GM18858 (cell line): ENCODE results near the gene ATP5ME.
"Not testable (repeated sequence)": the region's sequence is repeated elsewhere in the genome, so short reads cannot be mapped to it uniquely, and the experiment has no call there.

Experiments used
- ATAC-seq: cut with Tn5 transposase; IDR thresholded peaks from one replicate; pipeline ENCODE4 v1.9.1; 2021; ENCODE audit not compliant: unreplicated experiment

ATP5ME gene

GRCh38 chr4:671769-672168 lies 2.3 kb downstream of the ATP5ME start:
- no peak for ATAC-seq

DNA sequence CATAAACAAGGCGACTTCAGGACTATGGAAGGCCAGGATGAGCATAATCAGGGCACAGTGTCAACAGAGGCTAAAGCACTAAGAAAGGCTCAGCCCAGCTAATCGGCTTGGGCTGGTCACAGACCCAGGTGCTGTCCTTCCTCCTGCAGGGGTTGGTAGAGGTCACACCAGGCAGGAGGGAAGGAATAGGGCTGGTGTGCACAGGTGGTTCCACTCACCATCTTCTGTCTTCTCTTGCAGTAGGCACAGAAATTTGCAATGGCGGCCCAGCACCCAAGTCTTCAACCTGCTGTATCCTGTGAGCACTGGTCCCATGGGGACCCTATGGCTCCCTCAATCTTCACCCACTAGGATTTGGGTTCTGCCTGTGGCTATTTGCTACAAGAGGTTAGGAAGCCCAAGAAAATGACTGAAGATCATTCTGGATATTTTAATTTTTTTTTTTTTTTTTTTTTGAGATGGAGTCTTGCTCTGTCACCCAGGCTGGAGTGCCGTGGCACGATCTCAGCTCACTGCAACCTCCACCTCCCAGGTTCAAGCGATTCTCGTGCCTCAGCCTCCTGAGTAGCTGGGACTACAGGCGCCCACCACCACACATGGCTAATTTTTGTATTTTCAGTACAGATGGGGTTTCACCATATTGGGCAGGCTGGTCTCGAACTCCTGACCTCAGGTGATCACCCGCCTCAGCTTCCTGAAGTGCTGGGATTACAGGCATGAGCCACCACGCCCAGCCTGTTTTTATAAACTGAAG lies 4.1 kb downstream of the ATP5ME start:
- not testable (repeated sequence) for ATAC-seq

- ATAC-seq: not testable (repeated sequence)
Measured at GRCh38 chr4:668219-668618, 5.9 kb downstream of the ATP5ME start.

- no peak for ATAC-seq
Measured at GRCh38 chr4:667545-667925, 6.5 kb downstream of the ATP5ME start.

GRCh38 chr4:666822-667544 lies 7.1 kb downstream of the ATP5ME start:
- ATAC-seq: no peak

- no peak for ATAC-seq
Measured at GRCh38 chr4:666436-666810, 7.7 kb downstream of the ATP5ME start.

DNA sequence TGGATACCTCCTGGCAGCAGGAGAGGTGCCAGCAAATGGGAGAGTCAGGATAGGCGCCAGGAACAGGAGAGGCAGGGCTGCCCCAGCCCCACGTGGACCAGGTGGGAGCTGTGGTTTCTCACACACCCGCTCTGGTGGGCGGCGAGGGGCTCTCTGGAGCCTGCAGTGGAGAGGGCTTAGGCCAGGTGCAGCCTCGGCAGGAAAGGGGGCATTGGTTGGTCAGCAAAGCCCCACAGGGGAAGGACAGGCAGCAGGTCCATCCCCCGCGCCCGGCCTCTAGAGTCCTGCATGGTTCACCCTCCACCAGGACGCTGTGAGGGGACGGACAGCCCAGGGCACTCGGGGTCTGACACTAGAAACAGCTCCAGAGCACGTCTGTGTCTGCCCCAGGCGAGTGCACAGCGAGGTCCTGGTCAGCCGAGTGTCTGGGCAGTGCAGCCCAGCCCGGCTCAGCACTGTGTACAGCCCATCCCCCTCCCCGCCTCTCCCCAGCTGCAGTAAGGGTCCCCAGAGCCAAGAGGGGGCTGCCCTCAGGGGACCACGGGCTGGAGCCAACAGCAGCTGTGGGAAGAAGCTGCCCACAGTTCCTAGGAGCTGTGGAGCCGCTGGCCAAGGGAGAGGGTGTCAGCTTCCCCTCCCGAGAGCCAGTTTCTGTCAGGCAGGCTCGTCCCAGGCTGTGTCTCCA lies 8.2 kb downstream of the ATP5ME start:
- ATAC-seq: no peak

DNA sequence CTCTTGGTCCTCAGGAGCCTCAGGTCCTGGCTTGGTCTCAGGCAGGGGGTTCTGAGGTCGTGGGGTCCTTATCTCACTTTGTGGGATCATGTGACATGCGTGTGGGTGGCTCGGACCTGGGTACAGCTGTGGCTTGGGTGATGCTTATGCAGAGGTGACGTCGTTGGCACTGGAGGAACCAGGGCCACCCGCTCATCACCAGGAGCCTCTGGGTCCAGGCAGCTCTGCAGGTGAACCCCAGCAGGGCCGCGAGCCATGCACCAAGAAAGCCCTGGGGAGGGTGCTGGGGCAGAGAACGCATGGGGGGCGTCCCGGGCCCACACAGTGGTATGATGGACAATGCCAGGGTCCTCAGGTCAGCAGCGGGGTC lies 8.7 kb downstream of the ATP5ME start:
- no peak for ATAC-seq

- ATAC-seq: no peak
Measured at GRCh38 chr4:664713-665231, 9.3 kb downstream of the ATP5ME start.

DNA sequence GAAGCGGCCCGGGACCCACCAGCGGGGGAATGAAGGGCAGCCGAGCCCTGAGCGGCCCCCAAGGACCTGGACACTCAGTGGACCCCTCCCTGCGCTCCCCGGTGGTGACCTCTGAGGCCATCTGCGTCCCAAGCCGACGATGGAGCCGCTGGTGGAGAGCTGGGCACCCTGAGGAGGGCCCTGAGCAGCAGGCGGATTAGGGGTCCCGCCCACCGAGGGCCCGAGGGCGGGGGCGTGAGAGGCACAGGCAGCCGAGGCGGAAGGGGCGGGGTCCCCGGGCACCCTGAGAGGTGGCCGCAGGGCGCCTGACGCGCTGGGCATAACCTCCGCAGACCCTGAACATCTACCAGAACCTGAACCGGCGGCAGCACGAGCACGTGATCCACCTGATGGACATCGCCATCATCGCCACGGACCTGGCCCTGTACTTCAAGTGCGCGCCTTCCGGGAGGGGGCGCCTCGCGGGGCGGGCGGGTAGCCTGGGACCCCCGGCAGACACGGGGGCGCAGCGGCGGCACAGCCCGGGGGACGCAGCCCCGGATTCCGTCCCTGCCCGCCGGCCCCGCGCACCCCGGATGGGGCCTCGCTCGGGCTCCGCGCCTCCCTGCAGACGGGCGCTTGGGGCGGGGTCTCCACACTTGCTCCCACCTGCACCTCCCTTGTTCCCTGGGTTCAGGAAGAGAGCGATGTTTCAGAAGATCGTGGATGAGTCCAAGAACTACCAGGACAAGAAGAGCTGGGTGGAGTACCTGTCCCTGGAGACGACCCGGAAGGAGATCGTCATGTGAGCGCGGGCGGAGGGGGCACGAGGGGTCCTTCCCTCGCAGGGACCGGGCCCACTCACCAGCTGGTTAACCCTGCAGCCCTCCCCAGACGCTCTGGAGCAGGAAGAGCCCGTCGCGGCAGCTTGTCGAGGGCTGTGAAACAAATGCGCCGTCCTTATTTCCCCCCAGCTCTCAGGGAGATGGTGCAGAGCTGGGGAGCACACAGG lies 10.3 kb downstream of the ATP5ME start:
- ATAC-seq: no peak

DNA sequence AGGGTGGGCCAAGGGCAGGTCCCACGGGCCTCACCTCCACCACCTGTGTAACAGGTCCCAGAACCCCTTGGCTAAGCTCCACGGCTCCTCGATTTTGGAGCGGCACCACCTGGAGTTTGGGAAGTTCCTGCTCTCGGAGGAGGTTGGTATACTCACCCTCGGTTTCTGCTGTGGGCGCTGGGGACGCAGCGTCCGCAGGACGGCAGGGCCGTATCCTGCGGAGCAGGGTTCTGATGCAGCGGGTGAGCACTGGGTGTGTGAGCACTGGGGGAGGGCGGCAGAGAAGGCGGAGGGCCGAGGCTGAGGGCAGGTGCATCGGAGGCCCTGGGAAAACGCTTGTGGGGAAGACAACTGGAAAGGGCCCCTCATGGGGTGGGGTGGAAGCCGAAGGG lies 11.0 kb downstream of the ATP5ME start:
- ATAC-seq: no peak

DNA sequence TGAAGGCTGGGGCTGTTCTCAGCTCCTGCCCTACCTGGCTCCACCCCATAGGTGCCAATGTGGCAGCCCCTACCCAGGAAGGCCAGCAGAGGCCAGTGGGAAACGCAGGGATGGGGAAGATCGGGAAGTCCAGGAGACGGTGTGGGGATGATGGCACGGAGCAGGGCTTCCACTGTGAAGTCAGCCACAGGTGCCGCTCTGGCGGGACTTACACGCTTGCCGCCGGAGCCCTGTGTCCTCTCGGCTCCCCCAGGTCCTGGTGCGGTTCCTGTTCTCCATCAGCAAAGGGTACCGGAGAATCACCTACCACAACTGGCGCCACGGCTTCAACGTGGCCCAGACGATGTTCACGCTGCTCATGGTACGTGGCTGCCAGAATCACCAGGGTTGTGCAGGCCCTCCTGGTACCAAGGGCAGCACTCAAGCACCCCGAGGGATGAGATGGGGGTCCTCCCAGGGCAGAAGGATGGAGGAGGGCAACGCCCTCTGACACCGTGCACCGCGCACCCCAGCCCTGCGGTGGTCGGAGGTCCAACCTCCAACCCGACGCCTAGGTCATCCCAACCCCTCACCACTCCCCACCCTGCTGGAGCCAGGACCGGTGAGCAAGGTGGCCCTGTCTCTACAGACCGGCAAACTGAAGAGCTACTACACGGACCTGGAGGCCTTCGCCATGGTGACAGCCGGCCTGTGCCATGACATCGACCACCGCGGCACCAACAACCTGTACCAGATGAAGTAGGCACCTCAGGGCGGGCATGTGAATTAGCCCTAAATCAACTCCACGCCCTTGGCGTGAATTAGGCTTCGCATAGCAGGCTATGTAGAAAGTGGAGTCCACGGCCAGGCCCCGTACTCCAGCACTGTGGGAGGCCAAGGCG lies 12.0 kb downstream of the ATP5ME start:
- no peak for ATAC-seq

DNA sequence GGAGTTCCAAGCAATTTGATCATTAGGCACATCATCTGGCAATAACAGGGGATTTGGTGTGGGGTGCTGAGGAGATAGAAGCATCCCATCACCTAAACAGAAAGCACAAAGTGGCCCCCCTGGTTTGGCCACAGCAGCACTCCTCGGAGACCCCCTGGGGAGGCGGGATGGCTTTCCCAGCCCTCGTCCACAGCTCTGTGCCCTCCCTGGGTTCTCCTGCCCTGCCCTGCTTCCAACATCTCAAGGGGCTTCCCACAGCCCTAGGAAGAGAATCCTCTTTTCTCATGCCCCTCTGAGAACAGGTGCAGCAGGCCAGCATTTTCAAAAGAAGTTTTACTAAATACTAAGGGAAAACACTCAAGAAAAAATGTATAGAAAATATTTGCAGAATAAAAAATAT lies 12.8 kb downstream of the ATP5ME start:
- ATAC-seq: no peak

DNA sequence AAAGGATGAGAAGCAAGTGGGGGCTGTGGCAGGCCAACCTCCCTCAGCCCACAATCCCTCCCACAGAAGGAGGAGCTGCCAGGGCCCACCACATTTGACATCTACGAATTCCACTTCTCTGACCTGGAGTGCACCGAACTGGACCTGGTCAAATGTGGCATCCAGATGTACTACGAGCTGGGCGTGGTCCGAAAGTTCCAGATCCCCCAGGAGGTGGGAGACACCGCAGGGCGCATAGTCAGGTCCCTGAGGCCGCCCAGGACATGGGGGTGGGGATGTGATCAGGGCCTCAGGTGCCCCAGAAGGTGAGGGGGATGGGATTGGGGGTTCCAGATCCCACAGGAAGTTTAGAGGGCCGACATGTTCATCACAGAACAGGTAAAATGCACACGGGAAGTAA lies 13.7 kb downstream of the ATP5ME start:
- ATAC-seq: no peak

- ATAC-seq: no peak
Measured at GRCh38 chr4:659851-660250, 14.2 kb downstream of the ATP5ME start.

- ATAC-seq: no peak
Measured at GRCh38 chr4:658681-659667, 15.1 kb downstream of the ATP5ME start.

GRCh38 chr4:657834-658667 lies 16.0 kb downstream of the ATP5ME start:
- ATAC-seq: no peak
